ENCODE results near the gene ECSCR. TPM values are rescaled to one million over a fixed set of nuclear protein-coding genes. Genes with fewer than 3 reads are reported as not detected.
"Not testable (repeated sequence)": the region's sequence is repeated elsewhere in the genome, so short reads cannot be mapped to it uniquely, and the experiment has no call there.

Gene ECSCR
- total RNA-seq, 2 experiments from 2014 or later = 0.55 to 1.2 TPM

GRCh38 chr5:139425497-139425896 is 37.0 kb downstream of the ECSCR start:
- CTCF ChIA-PET = interaction anchor here (1.1 to 9.5 kb wide), 2 partner anchors 11 to 89 kb away, joined by 3 to 163 read pairs; no protein-coding TSS in a partner anchor
- POLR2A ChIA-PET = interaction anchor here (0.6 to 1.1 kb wide), 2 partner anchors 11 to 112 kb away, joined by 3 to 4 read pairs; no protein-coding TSS in a partner anchor

GRCh38 chr5:139422307-139422893 is 40.1 kb downstream of the ECSCR start:
- ChIA-PET POLR2A (no interaction called here), CTCF (interaction anchor here (0.7 to 9.5 kb wide), 16 partner anchors 10 to 210 kb away, joined by 3 to 163 read pairs (median 3); partner anchors contain the start of gene STING1)

- ChIA-PET POLR2A (interaction anchor here (1.4 kb wide), 1 partner anchor 16 kb away, joined by 3 read pairs; the partner anchor contains the start of gene SPATA24), CTCF (interaction anchor here (0.8 to 9.5 kb wide), 3 partner anchors 18 to 95 kb away, joined by 3 to 163 read pairs (median 3); no protein-coding TSS in a partner anchor)
Observed at GRCh38 chr5:139419226-139420192, 43.0 kb downstream of the ECSCR start.

- ChIA-PET POLR2A (interaction anchor here (1.4 kb wide), 1 partner anchor 15 kb away, joined by 3 read pairs; the partner anchor contains the start of gene SPATA24), CTCF (interaction anchor here (0.8 to 9.5 kb wide), 3 partner anchors 19 to 96 kb away, joined by 3 to 163 read pairs (median 3); no protein-coding TSS in a partner anchor)
Observed at GRCh38 chr5:139418793-139419192, 43.8 kb downstream of the ECSCR start.

GRCh38 chr5:139417214-139417613 is 45.3 kb downstream of the ECSCR start:
- ChIA-PET POLR2A (interaction anchor here (0.7 kb wide), 1 partner anchor 43 kb away, joined by 4 read pairs; no protein-coding TSS in a partner anchor), CTCF (interaction anchor here (0.7 to 9.5 kb wide), 3 partner anchors 65 to 314 kb away, joined by 3 to 163 read pairs (median 3); partner anchors contain the start of gene STING1)

GRCh38 chr5:139416651-139417050 is 45.9 kb downstream of the ECSCR start:
- ChIA-PET POLR2A (interaction anchor here (0.7 to 1.4 kb wide), 3 partner anchors 43 to 144 kb away, joined by 3 to 6 read pairs (median 4); partner anchors contain the start of gene UBE2D2), CTCF (interaction anchor here (0.9 to 3.5 kb wide), 3 partner anchors 11 to 97 kb away, joined by 3 to 18 read pairs (median 5); partner anchors contain the start of gene STING1)

- ChIA-PET CTCF (interaction anchor here (1.5 to 3.5 kb wide), 2 partner anchors 10 to 97 kb away, joined by 5 to 18 read pairs; no protein-coding TSS in a partner anchor), POLR2A (interaction anchor here (1.0 to 1.4 kb wide), 5 partner anchors 23 to 145 kb away, joined by 3 to 6 read pairs (median 3); partner anchors contain the start of genes DNAJC18 and UBE2D2)
Observed at GRCh38 chr5:139415869-139416268, 46.7 kb downstream of the ECSCR start.

- POLR2A ChIA-PET = interaction anchor here (0.9 to 1.4 kb wide), 6 partner anchors 24 to 148 kb away, joined by 3 to 6 read pairs (median 3); partner anchors contain the start of genes DNAJC18 and UBE2D2
- CTCF ChIA-PET = interaction anchor here (1.1 to 3.5 kb wide), 6 partner anchors 9 to 122 kb away, joined by 3 to 18 read pairs (median 5); partner anchors contain the start of gene MATR3
Observed at GRCh38 chr5:139415221-139415861, 47.2 kb downstream of the ECSCR start.

GRCh38 chr5:139414581-139415130 is 47.9 kb downstream of the ECSCR start:
- CTCF ChIA-PET = interaction anchor here (1.1 to 3.5 kb wide), 8 partner anchors 10 to 121 kb away, joined by 3 to 18 read pairs (median 4); partner anchors contain the start of genes MATR3 and PROB1
- POLR2A ChIA-PET = interaction anchor here (0.6 to 1.2 kb wide), 4 partner anchors 10 to 148 kb away, joined by 3 to 6 read pairs (median 3); no protein-coding TSS in a partner anchor

GRCh38 chr5:139413963-139414362 is 48.6 kb downstream of the ECSCR start:
- ChIA-PET POLR2A (interaction anchor here (0.6 to 1.2 kb wide), 2 partner anchors 11 to 72 kb away, joined by 3 to 6 read pairs; no protein-coding TSS in a partner anchor), CTCF (interaction anchor here (0.6 to 3.5 kb wide), 10 partner anchors 10 to 212 kb away, joined by 3 to 18 read pairs (median 3); partner anchors contain the start of genes MATR3, PROB1 and SPATA24)

- ChIA-PET POLR2A (no interaction called here), CTCF (interaction anchor here (0.7 to 1.5 kb wide), 2 partner anchors 47 to 213 kb away, joined by 3 to 5 read pairs; no protein-coding TSS in a partner anchor)
Observed at GRCh38 chr5:139413153-139413552, 49.4 kb downstream of the ECSCR start.

- ChIA-PET POLR2A (no interaction called here), CTCF (interaction anchor here (1.1 to 1.5 kb wide), 3 partner anchors 10 to 12 kb away, joined by 3 to 5 read pairs (median 4); no protein-coding TSS in a partner anchor)
Observed at GRCh38 chr5:139410993-139411828, 51.3 kb downstream of the ECSCR start.

- CTCF ChIA-PET = interaction anchor here (0.8 to 1.8 kb wide), 3 partner anchors 12 to 150 kb away, joined by 3 to 5 read pairs (median 4); no protein-coding TSS in a partner anchor
Observed at GRCh38 chr5:139410121-139410992, 52.2 kb downstream of the ECSCR start.

GRCh38 chr5:139409116-139409515 is 53.4 kb downstream of the ECSCR start:
- POLR2A ChIA-PET = not testable (repeated sequence)

More at GRCh38 chr5:139410121-139410992, 52.2 kb downstream of the ECSCR start:
- POLR2A ChIA-PET = interaction anchor here (0.6 kb wide), 1 partner anchor 48 kb away, joined by 4 read pairs; no protein-coding TSS in a partner anchor

GRCh38 chr5:139408191-139408590 is 54.4 kb downstream of the ECSCR start:
- CTCF ChIA-PET = interaction anchor here (1.8 kb wide), 1 partner anchor 14 kb away, joined by 4 read pairs; no protein-coding TSS in a partner anchor
- POLR2A ChIA-PET = no interaction called here

More at GRCh38 chr5:139409116-139409515, 53.4 kb downstream of the ECSCR start:
- CTCF ChIA-PET = interaction anchor here (1.8 kb wide), 1 partner anchor 15 kb away, joined by 4 read pairs; no protein-coding TSS in a partner anchor

All from activated CD8-positive, alpha-beta memory T cell treated with anti-CD3 and anti-CD28 coated beads for 36 hours (primary cell).